GM03348 (cell line): Measurements from ENCODE around the gene TUFM.
"Not testable (repeated sequence)": the region's sequence is repeated elsewhere in the genome, so short reads cannot be mapped to it uniquely, and the experiment has no call there.

ENCODE experiments used
- DNase-seq: peaks from one replicate; pipeline ENCODE4 v3.0.0; 2012; ENCODE audit warnings: low spot score

TUFM gene

DNA sequence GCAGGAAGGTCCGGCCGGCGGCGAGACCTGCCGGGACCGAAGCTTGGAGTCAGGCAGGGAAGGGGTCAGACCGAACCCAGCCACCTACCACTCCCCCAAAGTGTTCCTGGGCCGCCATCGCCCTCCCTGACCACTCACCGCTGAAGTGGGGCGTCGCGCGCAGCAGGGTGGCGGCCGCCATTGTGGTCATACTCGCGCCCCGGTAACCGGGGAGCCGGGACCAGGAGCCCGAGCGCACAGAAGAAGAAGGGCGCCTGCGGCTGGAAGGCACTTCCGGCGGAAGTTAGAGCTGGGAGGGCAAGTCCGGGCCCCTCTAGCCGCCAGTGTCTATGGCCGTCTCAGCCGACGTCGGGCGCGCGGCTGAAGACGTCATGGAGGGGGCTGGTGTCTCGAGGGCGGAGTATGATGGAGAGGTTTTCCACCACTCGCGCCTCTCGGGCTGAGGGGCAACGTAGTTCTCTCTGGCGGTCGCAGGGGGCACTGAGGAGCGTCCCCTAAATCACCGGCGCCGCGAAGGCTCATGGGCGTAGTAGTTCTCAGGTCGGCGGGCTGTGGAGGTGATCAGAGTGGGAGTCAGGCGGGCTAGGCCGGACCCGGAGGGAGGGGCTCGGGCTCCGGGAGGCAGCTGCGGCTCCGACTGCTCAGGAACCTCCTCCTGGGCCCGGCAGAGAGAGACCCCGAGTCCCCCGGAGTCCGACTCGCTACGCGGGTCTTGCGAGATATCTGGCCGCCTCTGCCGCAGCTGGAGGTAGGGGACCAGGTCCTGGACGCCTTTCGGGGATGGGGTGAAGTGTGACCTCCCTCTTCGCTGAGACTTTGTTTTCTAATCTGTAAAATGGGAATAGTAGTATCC is at the start of gene TUFM:
Gene TUFM (minus strand): TSS at position 269 of the 853 bp plus-strand sequence. CDS start 79 bp downstream, at position 190.
- DNase-seq: peak; percentile 96

DNA sequence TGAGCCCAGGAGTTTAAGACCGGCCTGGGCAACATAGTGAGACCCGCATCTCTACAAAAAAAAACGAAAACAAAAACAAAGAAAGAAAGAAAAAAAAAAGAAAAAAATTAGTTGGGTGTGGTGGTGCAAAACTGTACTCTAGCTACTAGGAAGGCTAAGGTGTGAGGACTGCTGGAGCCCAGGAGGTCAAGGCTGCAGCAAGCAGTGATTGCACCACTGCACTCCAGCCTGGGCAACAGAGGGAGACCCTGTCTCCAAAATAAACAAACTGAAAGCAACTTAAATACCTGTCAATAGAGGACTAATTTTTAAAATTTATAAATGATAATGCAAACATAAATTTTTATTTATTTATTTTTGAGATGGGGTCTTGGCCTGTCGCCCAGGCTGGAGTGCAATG is 49.5 kb upstream of the TUFM start:
- no peak for DNase-seq

DNA sequence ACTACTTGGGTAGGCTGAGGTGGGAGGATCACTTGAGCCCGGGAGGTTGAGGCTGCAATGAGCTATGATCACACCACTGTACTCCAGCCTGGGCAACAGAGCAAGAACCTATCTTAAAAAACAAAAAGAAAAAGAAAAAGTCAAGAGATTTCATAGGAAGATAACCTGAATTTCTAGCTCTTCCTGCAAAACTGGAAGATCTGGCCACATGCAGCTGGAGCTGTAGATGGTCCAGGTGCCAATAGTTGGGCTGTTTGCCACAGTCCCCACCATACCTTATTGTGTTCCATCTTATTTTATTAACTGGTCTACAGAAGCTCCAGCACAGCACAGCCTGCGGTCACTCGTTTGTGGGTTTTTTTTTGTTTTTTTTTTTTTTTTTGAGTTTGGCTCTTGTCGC is 47.1 kb upstream of the TUFM start:
- no peak for DNase-seq

DNA sequence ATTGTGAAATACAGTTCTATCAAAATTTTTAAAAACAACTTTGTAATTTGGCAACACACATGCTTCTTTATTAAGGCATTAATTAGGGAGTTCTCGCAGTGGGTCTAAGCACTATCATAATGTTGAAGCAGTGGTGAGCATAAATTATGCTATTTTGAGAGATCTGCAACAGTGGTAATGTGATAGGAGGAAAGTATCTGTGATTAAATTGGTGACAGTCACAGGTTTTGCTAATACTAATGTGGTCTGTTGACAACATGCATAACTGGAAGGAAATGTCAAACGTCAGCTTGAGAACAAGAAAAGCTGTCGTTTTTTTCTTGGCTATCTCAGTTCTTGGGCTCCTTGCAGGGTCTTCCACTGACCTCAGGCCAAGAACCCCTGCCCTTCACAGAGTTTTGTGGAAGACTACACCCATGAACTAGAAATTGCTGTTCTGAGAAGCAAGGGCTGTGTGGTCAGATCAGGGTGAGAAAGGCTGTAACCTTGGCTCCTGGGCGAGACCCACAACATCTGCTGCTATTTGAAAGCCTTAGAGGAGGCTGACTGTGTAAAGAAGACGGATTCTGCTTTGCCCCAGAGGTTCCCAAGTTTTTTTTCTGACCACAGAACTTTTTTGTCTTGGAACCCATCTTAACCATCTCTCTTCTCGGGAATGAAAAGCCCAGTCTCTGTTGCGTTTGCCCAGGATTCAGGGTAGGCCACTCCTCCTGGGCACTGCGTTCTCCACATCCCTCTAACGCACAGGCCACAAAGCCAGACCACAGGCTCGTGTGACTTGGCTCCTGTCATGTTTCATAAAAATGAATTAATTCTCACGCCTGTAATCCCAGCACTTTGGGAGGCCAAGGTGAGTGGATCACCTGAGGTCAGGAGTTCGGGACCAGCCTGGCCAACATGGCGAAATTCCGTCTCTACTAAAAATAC is 46.1 kb upstream of the TUFM start:
- DNase-seq: no peak

DNA sequence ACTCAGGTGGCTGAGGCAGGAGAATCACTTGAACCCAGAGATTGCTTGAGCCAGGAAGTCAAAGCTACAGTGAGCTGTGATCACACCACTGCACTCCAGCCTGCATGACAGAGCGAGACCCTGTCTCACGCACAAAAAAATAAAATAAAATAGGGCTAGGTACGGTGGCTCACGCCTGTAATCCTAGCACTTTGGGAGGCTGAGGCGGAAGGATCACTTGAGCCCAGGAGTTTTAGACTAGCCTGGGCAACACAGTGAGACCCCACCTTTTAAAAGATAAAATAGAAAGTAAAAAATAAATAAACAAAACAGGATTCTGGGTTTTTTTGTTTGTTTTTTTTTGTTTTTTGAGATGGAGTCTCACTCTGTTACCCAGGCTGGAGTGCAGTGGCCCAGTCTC is 44.2 kb upstream of the TUFM start:
- DNase-seq: not testable (repeated sequence)

DNA sequence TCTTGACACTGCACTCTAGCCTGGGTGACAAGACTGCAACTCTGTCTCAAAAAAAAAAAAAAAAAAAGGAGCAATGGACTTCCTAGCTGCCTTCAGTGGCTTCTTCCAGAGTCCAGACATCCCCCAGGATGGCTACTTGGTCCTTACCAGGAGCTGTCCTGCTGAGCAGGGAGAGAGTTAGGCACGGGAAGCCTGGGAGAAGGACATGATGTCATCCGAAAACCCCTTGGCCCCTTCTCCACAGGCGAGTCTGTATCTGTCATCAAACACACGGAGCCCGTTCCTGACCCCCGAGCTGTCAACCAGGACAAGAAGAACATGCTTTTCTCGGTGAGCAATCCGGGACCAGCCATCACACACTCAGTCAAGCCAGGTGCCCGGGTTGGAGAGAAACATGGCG is 40.8 kb upstream of the TUFM start:
- no peak for DNase-seq

DNA sequence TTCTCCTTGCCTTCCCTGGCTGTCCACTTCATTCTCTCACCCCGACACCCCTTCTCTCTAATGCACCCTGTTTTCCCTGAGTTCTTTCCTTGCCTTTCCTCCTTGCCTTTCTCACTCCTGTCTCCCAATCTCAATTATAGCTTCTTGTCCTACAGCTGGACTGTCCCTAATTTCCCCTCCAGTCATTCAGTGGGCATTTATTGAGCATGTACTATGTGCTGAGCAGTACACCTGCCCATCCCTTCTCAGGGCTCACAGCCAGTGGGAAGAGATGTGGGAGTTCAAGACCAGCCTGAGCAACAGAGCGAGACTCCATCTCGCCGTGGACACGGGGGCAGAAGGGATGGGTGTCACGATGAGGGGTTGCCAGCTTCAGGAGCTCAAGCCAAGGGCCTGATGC is 37.9 kb upstream of the TUFM start:
- DNase-seq: no peak

DNA sequence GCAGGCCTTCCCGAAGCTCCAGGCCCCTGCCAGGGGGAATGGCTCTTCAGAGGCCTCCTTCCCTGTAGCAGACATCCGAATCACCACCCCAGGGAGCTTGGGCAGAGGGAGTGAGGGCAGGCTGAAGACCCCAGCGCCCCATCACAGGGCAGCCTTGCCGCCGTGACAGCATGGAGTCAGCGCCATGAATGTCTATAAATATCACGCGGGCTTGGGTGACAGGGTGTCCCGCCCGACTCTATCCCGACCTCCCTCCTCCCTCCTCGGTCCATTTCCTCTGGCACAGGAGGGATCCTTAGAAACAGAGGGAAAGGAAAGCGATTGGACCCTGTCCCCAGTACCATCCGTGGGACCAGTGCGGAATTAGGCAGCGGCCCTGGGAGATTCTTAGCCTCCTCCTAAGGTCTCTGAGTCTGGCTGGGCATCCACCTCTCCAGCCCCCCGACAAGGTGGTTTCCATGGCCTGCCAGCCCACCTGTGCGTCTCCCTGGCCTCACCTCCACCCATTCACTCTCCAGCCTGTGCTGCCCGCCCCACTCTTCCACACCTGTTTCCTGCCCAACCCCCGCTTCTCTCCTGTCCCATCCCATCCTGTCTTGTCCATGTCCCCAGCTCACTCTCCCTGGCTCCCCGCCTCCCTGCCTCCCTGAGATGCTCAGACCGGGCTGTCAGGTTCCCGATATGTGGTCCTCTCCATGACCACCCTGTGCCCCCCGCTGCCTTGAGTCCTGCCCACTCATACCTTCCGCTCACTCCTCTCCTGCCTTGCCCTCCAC is 37.3 kb upstream of the TUFM start:
- no peak for DNase-seq

DNA sequence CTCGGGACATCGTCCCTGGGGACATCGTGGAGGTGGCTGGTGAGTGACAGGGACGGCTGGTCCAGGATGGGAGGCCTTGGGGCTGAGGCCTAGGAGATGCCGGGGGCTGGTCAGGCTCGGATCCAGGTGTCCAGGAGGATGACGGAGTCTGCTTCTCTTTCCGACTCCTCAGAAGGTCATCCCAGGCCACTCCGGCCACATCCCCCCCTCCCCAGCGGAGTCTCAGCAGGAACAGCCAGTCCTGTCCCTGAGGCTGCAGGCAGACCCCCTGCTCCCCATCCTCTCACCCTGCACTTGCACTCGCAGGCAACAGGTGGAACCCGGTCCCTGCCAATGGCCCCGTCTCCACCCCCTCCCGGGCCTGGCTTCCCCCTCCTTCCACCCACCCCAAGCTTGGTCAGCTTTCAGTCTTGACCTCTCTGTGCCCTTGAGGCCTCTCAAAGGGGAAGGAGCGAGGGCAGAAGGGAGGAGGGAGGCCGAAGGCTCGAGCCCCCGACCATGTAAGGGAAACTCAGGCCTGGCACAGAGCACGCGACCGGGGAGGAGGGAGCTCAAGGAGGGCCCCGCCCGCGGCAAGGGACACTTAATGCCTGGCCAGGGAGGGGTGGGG is 36.5 kb upstream of the TUFM start:
- DNase-seq: no peak

DNA sequence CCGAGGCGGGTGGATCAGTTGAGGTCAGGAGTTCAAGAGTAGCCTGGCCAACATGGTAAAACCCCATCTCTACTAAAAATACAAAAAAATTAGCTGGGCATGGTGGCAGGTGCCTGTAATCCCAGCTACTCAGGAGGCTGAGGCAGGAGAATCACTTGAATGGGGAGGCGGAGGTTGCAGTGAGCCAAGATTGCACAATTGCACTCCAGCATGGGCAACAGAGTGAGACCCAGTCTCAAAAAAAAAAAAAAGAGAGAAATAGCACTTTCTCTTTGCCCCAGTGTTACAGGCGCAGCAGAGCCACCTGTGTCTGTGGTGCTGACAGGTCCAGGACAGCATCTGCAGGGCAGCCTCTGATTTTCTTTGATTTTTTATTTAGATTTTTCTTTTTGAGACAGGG is 35.4 kb upstream of the TUFM start:
- DNase-seq: not testable (repeated sequence)

DNA sequence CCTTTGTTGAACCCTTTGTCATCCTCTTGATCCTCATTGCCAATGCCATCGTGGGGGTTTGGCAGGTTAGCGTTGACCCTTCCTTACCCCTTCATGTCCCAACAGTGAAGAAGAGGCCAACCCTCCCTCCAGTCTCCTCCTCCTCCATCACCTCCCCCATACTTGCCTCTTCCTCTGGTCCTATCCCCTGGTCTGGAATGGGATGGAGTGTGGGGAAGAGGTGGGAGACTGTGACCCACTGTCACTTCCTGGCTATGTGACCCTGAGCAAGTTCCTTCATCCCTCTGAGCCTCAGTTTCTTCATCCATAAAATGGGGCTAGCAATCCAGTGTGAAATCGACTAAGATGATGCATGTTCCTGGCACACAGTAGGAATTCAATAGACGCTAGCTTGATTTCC is 34.8 kb upstream of the TUFM start:
- no peak for DNase-seq

DNA sequence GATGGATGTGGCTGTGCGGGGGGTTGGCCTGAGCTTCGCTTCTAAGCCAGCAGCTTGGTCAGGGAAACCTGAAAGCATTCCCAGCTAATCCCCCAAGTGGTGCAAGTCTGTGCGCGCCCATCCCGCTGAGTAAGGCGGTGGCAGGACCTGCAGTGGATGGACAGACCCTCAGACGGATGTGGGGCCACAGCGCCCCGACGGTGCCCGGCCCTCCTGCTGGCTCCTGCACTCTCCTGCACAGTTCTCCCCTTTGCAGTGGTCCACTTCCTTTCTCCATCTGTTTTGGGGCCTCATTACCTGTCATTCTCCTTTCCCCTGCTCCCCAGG is 34.4 kb upstream of the TUFM start:
- DNase-seq: no peak

DNA sequence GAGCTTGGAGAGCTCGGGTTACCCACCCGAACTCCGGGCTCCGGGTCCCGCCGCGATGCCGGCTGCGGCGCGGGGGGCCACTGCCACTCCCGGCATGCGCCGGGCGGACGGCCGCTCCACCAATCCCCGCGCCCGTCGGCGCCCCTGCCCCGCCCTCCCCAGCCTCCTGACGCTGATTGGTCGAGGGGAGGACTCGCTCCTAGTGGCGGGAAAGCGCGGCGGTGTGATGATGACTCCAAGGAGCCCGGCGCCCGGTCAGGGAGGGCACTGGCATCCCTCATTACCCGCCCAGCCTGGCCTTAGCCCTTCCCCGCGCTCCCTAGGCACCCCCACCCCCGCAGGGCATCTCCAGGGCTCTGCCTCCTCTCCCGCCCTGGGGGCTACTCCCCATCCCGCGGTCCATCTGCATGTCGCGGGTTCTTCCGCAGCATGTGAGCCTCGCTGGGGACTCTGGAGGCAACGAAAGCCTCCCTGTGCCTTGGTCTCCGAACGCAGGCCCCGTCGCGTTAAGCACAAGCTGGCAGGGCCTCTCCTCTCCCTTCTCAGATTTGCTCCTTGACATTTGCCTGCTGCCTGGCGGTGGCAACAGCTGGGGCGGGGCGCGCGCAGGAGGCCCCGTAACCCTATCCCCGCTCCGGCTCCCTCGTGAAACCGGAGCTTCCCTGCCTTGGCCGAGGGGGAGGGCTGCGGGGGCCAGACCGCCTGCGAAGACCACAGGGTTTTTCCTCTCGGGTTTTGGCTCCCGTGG is 33.9 kb upstream of the TUFM start:
- DNase-seq: peak; percentile 99

DNA sequence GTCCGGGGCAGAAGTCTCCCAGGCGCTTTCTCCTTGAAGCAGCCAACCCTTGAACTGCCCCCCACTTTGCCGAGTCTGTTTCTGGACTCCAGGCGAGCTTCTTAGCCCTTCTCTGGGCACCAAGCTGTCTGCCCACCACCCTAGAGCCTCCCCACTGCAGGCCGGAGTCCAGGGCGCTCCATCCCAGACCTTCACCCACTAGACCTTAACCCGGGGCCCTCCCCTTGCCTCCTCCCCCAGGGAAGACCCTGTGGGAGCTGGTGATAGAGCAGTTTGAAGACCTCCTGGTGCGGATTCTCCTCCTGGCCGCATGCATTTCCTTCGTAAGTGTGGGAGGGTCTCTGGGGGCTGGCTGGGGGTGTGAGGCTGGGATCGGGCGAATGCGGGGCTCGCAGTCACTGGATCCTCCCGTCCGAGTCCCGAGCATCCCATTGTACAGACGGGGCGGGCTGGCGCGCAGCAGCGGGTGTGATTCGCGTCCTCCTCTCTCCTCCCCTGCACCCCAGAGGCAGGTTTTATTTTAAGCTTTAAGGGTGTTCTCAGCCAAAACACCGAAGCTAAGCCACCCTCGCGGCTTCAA is 33.2 kb upstream of the TUFM start:
- DNase-seq: no peak

DNA sequence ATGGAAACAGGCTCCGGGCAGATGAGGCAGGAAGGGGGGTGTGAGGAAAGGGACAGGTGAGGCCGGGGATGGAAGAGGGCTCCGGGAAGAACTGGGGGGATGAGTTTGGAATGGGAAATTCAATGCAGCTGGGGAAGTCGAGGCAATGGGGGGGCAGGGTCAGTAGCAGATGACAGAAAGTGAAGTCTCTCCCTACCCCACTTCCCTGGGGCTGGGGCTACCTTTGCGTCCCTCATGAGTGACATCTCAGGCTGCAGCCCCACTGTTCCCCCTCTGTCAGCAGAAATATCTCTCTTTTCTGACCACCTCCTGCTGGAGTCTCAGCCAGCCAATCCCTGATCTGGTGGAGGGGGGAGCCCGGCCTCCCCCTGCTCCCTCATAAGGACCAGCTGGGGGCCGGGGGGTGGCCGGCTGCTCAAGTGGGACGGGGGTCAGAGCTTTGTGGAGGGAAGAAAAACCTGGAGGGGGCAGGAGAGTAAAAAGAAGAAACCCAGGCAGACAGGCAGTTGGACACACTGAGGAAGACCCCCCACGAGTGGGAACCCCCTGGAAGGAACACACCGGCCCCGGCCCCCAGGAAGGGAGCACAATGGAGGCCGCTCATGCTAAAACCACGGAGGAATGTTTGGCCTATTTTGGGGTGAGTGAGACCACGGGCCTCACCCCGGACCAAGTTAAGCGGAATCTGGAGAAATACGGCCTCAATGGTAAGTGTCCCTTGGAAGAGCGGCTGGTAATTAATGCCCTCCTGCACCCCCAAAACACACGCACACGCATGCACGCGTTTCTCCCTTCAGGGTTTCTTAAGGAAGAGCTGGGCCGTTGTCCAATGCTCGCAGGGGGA is 32.2 kb upstream of the TUFM start, which contains the start of gene ATP2A1:
Gene ATP2A1 (plus strand): TSS at position 406 of the 844 bp plus-strand sequence. CDS start 184 bp downstream, at position 590.
- no peak for DNase-seq

DNA sequence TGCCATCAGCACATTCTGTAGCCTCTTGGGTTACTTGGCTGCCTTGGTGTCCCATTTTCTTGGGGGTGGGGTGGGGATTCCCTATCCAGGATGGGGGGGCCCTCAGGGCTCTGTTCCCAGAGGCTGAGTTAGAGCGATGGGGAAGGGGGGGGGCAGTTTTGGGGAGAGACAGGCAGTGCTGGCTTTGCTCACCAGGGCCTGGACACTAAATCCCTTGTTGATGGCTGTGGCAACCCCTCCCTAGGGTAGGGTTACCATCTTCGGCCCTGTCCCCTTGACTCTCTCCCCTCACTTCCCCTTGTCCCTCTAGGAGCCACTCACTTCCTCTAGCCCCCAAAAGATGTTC is 31.5 kb upstream of the TUFM start:
- DNase-seq: no peak

DNA sequence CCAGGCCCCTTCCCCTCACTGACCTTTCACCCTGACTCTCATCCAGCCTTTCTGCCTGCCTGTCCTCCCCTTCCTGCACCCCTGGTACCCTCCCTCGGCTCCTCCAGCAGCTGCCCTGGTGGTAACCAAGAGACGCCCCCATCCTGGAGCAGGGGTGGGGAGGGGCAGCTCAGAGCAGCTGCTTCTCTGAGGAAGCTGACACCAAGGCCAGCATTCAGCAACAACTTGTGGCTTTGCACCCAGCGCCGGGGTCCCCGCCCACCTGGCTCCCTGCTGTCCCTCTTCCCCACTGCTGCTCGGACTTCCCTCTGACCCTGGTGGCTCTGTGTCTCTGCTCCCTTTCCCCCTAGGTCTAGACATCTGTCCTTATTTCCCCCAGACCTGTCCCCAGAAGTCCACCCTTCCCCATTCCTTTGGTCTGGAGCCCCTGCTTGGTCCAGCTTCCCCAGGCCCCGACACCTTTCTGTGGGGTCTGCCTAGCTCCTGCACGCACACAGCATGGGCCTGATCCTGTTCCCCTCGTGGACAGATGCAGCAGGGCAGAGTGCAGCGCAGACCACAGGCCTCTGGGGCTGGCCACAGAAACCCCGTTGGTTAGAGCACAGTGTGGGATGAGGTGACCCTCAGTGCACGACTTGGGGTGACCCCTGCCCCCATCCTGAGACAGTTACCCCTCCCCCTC is 31.0 kb upstream of the TUFM start:
- DNase-seq: no peak

DNA sequence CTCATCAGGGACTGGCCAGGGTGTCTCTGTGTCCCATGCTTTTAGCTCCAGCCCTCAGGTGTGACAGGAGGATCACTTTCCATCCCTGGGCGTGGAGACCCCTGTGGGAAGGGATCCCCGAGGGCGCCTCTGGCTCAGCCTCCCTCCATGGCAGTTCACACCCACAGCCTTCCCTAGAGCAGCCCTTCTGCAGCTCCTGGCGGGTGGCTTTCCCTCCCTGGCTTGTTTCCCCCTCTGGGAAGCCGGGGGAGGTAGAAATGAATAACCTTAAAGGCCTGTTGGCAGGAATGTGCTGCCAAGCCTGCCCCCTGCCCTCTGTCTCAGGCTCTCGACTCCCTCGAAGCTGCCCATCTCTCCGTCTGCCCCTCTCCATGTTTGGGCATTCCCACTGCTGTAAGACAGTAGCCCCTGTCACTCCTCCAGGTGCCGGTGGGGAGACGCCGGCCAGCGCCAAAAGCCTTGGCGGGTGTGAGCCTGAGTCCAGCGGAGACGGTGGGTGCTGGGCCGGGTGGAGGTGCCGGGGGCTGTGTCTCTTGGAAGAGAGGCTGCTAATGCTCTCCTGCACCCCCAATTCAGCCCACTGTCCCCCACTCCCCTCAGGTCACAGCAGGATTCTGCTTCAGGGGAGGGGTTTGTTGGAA is 30.0 kb upstream of the TUFM start:
- no peak for DNase-seq
